ENCODE results near the gene LIG4. TPM values are rescaled to one million over a fixed set of nuclear protein-coding genes. Genes with fewer than 3 reads are reported as not detected.
A peak's percentile ranks its signal among the peaks of the same experiment; 100 is the strongest.

LIG4 gene
- polyA plus RNA-seq (2012; ENCODE audit: insufficient read depth, insufficient read length, low read depth), result 15.0 TPM

DNA sequence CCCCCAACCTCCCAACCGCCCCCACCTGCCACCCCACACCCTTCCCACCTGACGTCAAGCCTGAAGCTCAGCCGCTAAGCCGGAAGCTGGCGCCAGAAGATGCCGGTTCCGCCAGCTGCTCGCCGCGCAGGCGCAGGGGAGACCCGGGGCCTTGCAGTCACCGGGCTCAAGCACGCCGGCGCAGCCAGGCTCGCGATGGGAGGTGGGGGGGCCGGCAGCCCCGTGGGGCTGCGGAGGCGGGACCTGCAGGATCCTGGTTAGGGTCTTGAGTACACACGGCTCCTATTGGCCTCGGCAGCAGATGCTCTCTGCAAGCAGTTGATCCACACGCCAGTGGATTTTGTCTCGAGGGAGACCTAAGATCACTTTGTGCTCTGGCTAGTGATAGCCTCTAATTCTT lies at the start of gene LIG4:
Gene LIG4, minus strand, starts transcription at position 101 of the 400 bp plus-strand sequence. CDS start 4,268 bp downstream, outside the sequence.
- H3K4me1 ChIP-seq, result peaks cover 5% of the 10 kb centered on the region; the same call in 1 of the 2 replicates
- DNase-seq, result peak; percentile 98
- TF ChIP-seq, protein P1, sequence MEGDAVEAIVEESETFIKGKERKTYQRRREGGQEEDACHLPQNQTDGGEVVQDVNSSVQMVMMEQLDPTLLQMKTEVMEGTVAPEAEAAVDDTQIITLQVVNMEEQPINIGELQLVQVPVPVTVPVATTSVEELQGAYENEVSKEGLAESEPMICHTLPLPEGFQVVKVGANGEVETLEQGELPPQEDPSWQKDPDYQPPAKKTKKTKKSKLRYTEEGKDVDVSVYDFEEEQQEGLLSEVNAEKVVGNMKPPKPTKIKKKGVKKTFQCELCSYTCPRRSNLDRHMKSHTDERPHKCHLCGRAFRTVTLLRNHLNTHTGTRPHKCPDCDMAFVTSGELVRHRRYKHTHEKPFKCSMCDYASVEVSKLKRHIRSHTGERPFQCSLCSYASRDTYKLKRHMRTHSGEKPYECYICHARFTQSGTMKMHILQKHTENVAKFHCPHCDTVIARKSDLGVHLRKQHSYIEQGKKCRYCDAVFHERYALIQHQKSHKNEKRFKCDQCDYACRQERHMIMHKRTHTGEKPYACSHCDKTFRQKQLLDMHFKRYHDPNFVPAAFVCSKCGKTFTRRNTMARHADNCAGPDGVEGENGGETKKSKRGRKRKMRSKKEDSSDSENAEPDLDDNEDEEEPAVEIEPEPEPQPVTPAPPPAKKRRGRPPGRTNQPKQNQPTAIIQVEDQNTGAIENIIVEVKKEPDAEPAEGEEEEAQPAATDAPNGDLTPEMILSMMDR (IDR thresholded peaks at IDR 0.05; ENCODE audit: low read depth, low read length), result no peak
- peak within 1 kb of the TSS; percentile 63 for H3K4me3 ChIP-seq (ENCODE audit: low read depth, low read length)
- H3K9me3 ChIP-seq, result no peaks in the 10 kb centered on the region
- peaks cover 3% of the 10 kb centered on the region; the same call in 1 of the 2 replicates for H3K36me3 ChIP-seq
- H3K27me3 ChIP-seq, result no peaks in the 10 kb centered on the region

GRCh38 chr13:108263621-108264355 lies 48.5 kb upstream of the LIG4 start:
- Histone ChIP-seq H3K9me3 (no peaks in the 10 kb centered on the region), H3K4me1 (no peaks in the 10 kb centered on the region), H3K36me3 (no peaks in the 10 kb centered on the region), H3K4me3 (ENCODE audit: low read depth, low read length) (no peak overlapping the region), H3K27me3 (peaks cover 3% of the 10 kb centered on the region; the same call in 1 of the 2 replicates)
- no peak for DNase-seq
- TF ChIP-seq, protein P1 (IDR thresholded peaks at IDR 0.05; ENCODE audit: low read depth, low read length), result no peak

- Histone ChIP-seq H3K9me3 (no peaks in the 10 kb centered on the region), H3K4me3 (ENCODE audit: low read depth, low read length) (no peak overlapping the region), H3K4me1 (no peaks in the 10 kb centered on the region), H3K27me3 (no peaks in the 10 kb centered on the region), H3K36me3 (no peaks in the 10 kb centered on the region)
- TF ChIP-seq, protein P1 (IDR thresholded peaks at IDR 0.05; ENCODE audit: low read depth, low read length), result no peak
- no peak for DNase-seq
These were observed 41.9 kb upstream of the LIG4 start for GRCh38 chr13:108257248-108257647.

DNA sequence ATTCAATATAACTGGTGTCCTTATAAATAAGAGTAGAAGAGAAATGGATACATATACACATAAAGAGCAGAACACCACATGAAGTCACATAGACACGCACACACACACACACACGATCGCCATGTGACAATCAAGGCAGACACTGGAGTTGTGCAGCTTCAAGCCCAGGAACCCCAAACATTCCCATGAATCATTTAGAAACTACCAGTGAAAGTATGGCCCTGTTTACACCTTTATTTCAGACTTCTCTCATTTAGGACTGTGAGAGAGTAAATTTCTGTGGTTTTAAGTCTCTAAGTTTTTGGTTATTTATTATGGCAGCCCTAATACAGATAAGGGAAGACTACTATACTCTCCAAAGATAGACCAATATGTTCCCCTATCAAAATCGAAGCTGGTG lies 33.8 kb upstream of the LIG4 start:
- Histone ChIP-seq H3K9me3 (no peaks in the 10 kb centered on the region), H3K27me3 (no peaks in the 10 kb centered on the region), H3K36me3 (no peaks in the 10 kb centered on the region), H3K4me3 (ENCODE audit: low read depth, low read length) (no peak overlapping the region), H3K4me1 (no peaks in the 10 kb centered on the region)
- TF ChIP-seq, protein P1 (IDR thresholded peaks at IDR 0.05; ENCODE audit: low read depth, low read length), result no peak
- DNase-seq, result no peak

DNA sequence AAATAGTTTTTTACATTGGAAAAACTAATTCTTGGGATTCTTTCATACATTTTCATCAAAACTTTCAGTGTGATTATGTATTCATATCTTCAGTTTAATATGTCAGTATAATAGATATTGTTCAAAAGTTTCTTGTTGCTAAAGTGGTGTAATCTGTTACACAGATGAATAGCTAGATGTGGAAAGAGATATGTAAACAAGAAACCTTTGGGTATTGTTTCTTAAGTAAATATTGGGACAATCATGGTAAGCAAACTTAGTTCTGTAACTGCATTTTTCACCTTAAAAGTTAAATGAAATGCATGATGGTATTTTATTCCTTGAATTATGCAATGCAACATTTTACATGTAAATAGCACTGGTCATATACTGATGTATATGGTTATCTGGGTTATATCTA lies 15.0 kb upstream of the LIG4 start:
- no peak for DNase-seq

More for the DNA sequence above, 15.0 kb upstream of the LIG4 start:
- H3K27me3 ChIP-seq, result no peaks in the 10 kb centered on the region
- TF ChIP-seq, protein P1 (IDR thresholded peaks at IDR 0.05; ENCODE audit: low read depth, low read length), result no peak
- no peak overlapping the region for H3K4me3 ChIP-seq (ENCODE audit: low read depth, low read length)
- H3K36me3 ChIP-seq, result peaks cover 4% of the 10 kb centered on the region
- peaks cover 14% of the 10 kb centered on the region for H3K4me1 ChIP-seq
- no peaks in the 10 kb centered on the region for H3K9me3 ChIP-seq

Measured in BE2C (cell line).